GM04504 (cell line): Measurements from ENCODE around the gene CAMTA2.

Experiments
- DNase-seq: peaks from one replicate; pipeline ENCODE4 v3.0.0-alpha.2; 2012; ENCODE audit warnings: low read depth

Gene CAMTA2

GRCh38 chr17:4967539-4968485, 19.7 kb downstream of the CAMTA2 start, which contains the start of gene SPAG7:
TSS of gene SPAG7 (minus strand) at chr17:4967817. CDS start at chr17:4967804, 13 bp downstream.
- peak; percentile 95 for DNase-seq

- peak; percentile 100 for DNase-seq
These were observed 20.5 kb downstream of the CAMTA2 start for GRCh38 chr17:4966844-4967538.

DNA sequence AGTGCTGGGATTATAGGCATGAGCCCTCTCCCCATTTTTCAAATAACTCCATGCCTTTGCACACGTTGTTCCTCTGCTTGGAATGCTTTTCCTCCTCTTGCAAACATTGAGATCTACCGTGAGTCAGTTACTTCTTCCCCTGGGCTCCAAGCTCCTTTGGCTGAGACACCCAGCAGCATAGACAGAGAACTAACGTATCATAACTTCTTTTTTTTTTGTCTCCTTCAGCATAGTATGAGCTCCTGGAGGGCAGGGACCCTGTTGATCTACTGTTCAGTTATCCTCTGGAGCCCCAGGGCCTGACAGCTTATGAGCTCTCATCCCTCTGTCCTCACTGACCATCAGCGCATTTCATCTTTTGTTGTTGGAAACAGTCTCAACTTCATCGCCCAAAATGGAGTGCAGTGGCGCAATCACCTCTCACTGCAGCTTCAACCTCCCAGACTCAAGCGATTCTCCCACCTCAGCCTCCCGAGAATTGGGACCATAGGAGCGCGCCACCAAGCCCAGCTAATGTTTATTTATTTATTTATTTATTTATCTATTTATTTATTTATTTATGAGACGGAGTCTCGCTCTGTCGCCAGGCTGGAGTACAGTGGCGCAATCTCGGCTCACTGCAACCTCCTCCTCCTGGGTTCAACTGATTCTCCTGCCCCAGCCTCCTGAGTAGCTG, 22.0 kb downstream of the CAMTA2 start:
- no peak for DNase-seq

DNA sequence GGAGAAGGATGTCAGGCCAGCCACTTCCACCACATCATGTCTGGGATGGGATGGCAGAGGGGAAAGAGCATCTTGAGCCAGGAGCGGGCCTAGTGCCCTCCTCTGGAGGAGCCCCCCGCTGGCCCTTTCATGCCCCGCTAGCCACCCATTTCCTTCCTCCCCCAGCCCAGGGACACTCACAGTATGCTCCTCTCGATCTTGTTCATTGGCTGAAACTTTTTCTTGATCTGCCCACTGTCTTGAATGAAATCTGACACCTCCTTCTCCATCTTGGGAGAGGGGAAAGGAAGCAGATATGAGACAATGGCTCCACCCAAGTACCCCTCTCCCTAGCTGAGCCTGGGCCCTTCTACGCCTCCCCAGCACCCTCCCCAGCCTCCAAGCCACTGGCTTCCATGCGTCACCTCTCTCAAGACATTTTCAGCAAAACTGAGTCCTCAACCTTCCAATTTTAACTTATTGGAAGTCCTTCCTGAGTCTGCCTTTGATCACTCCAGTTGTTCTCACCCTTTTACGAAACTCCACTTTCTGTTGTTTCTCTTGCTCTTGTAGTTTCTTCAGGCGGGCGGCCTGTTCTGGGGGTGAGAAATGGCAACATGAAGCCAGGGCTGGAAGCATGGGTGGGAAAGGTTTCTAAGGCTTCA, 27.1 kb downstream of the CAMTA2 start:
- DNase-seq = no peak

DNA sequence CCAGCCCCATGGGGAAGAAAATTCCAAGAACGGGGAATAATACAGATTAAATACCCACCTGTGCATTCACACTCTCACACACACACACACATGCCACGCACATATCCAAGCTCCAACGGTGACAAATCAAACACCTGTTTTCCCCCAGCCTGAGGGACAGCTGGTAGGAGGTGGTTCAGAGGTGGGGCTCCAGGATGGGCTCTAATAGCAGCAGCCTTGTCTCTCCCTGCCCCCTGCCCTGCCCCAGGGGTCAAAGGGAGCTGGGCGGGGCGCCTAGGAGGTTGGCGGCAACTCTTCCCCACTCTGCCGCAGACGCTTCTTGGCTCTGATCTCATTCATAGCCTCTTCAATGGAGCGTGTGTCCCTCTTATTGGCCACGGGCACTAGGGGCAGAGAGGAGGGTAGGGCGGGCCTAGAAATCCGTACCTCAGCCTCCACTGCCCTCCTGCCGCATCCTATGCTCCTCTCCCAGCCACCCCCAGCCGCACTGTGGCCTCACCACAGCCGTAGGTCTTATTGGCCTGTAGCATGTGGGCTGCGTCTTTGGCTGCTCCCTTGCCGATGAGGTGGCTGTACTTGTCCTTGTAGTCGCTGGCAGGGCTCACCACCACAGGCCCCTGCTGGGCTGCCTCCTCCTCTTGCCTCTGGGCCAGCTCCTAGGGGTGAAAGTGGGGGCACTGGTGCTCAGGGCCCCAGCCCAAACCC, 28.1 kb downstream of the CAMTA2 start:
- DNase-seq = no peak

GRCh38 chr17:4958102-4958501, 29.4 kb downstream of the CAMTA2 start:
- DNase-seq = no peak

DNA sequence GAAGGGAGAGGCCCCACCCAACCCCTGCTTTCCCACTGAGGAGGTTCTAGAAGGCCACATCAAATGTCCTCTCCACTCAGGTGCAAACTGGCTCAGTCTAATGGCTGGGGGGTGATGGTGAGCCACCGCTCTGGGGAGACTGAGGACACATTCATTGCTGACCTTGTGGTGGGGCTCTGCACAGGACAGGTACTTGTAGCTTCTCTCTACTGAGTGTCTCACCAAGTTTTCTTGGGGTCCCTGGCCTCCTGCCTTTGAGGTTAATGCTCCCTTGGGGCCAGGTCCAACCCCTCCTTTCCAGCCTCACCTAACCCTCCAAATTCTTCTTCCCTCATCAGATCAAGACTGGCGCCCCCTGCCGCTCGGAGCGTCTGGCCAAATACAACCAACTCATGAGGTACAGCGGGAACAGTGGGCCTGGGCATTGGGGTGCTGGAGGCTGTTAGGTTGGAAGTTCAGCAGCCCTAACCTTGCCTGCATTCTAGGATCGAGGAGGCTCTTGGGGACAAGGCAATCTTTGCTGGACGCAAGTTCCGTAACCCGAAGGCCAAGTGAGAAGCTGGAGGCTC, 30.9 kb downstream of the CAMTA2 start:
- no peak for DNase-seq

DNA sequence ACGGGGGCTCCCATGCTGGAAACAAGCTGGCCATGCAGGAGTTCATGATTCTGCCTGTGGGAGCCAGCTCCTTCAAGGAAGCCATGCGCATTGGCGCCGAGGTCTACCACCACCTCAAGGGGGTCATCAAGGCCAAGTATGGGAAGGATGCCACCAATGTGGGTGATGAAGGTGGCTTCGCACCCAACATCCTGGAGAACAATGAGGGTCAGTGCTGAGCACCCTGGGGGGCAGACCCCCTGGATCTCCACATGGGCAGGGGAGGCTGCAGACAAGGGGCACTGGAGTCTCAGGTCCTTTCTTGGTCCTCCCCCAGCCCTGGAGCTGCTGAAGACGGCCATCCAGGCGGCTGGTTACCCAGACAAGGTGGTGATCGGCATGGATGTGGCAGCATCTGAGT, 32.4 kb downstream of the CAMTA2 start:
- DNase-seq = no peak

DNA sequence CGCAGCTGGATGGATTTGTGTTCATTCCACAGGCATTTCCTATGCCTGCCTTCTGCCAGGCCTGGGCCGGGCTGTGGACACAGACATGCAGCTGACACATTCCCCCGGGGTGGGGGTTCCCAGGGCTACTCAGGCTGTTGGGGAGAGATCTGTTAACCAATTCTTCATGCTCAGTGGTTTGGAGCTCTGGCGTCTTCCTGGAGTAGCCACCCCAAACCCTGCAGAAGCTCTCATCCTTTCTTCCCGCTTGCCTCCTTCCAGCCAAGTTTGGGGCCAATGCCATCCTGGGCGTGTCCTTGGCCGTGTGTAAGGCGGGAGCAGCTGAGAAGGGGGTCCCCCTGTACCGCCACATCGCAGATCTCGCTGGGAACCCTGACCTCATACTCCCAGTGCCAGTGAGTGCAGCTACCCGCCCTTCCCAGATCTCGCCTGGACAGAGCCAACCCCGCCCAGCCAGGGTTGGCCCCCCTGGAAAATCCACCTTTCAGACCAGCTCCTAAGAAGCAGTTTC, 34.0 kb downstream of the CAMTA2 start:
- DNase-seq = no peak

DNA sequence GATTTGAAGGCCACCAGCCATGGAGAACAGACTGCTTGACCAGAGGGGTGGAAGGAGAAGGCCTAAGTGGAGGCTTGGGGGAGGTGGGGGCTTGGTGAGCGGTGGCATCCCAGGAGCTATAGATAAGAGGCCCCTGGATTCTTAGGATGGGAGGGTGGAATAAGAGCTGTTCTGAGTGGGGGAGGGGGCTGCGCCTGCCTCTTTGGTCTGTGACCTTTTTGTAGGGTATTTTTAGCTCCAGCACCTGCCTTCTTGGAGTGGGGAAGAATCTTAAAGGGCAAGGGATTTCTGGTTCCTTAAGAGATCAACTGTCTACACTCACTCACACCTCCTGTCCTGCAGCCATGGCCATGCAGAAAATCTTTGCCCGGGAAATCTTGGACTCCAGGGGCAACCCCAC, 36.0 kb downstream of the CAMTA2 start:
- DNase-seq = no peak

DNA sequence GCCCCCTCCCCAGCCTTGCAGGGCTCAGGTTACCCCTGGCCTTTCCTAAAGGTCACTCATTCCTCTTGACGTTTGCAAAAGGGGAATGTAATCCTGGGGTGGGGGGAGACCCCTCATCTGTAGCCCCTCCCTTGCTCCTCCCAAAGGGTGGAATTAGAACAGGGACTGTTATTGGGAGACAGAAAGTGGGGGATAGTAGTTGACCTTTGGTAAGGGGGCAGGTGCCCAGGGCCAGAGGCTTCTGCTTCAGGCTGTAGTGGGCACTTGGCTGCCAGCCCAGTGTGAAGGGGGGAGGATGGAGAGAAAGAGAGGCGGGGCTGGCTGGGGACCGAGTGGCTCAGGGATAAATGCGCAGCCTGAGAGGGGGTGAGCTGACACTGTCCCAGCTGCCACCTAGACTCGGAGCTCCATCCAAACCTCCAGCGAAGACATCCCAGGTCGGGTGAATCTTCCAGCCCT, 36.7 kb downstream of the CAMTA2 start, which contains the start of gene ENO3:
TSS of gene ENO3 (plus strand) at position 374 of the 459 bp plus-strand sequence. CDS start 711 bp downstream, outside the sequence.
- DNase-seq = no peak

DNA sequence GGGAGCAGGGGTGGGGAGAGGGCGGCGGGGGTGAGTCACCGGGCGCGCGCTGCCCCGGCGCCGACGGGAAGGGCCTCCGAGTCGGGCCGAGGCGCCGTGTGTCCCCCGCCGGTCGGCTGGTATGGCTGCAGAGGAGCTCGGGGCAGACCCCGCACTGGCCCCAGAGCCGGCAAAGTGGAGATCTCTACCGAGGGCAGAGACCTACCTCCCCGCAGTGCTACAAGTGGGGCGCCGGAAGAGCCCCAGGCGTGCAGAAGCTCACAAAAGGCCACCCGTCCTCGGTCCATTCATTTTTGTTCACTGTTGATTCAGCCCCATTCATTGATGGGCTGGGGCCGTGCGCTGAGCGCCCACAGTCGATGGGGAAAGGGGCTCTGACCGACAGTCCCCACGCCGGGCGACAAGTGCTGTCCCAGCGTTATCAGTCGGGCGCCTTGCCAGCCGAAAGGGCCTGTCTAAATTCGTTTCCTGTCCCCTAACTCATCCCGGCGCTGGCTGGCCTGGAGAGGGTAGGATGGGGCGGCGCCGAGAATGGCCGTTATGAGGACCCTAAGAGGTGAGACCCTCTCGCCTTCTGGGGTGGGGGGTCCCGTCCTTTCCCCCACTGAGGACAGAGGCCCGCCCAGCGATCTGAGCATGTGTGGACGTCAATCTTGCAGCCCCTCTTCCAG, 37.3 kb downstream of the CAMTA2 start:
- DNase-seq = no peak

- no peak for DNase-seq
These were observed 38.0 kb downstream of the CAMTA2 start for GRCh38 chr17:4949321-4950074.

GRCh38 chr17:4948931-4949320, 38.5 kb downstream of the CAMTA2 start:
- DNase-seq = peak; percentile 84

GRCh38 chr17:4948166-4948930, 39.1 kb downstream of the CAMTA2 start, which contains the start of gene PFN1:
TSS of gene PFN1 (minus strand) at chr17:4948530. CDS start at chr17:4948394, 136 bp downstream.
- DNase-seq = peak; percentile 88

- DNase-seq = no peak
These were observed 39.9 kb downstream of the CAMTA2 start for GRCh38 chr17:4947411-4948165.

- DNase-seq = no peak
These were observed 40.5 kb downstream of the CAMTA2 start for GRCh38 chr17:4947010-4947410.
